Activated CD8-positive, alpha-beta T cell treated with anti-CD3 and anti-CD28 coated beads for 36 hours (primary cell): ENCODE measurements around the gene MESD. TPM values are rescaled to one million over a fixed set of nuclear protein-coding genes. Genes with fewer than 3 reads are reported as not detected.

Experiments used
- ATAC-seq: fragments of 200-7000 bp; cut with Tn5 transposase; one replicate; pipeline ENCODE4 v1.10.0; 2021; ENCODE audit warnings: mild to moderate bottlenecking, moderate library complexity
- CTCF ChIA-PET: fragments of 350-600 bp; sonication (Branson Sonifier 250); formaldehyde crosslinking; loops from one replicate; lab custom pipeline; 2021; ENCODE audit warnings: antibody characterized with exemption; lab: Charles Lee
- POLR2A ChIA-PET: fragments of 350-600 bp; sonication (Branson Sonifier 250); formaldehyde crosslinking; loops from one replicate; lab custom pipeline; 2021; ENCODE audit warnings: antibody characterized with exemption; lab: Charles Lee
- DNase-seq: peaks from one replicate; pipeline ENCODE4 v3.0.0-alpha.2; 2020
- H3K27ac Mint-ChIP-seq: one replicate; pipeline ENCODE4 v1.8.0; 2021; ENCODE audit warnings: mild to moderate bottlenecking, mixed read lengths
- H3K27me3 Mint-ChIP-seq: one replicate; pipeline ENCODE4 v1.8.0; 2021; ENCODE audit warnings: mixed read lengths
- H3K36me3 Mint-ChIP-seq: one replicate; pipeline ENCODE4 v1.8.0; 2021; ENCODE audit warnings: low read depth, mixed read lengths
- H3K4me1 Mint-ChIP-seq: one replicate; pipeline ENCODE4 v1.8.0; 2021; ENCODE audit warnings: low read depth, mixed read lengths
- H3K4me3 Mint-ChIP-seq: one replicate; pipeline ENCODE4 v1.8.0; 2021; ENCODE audit warnings: mild to moderate bottlenecking, moderate library complexity, mixed read lengths
- H3K9me3 Mint-ChIP-seq: one replicate; pipeline ENCODE4 v1.8.0; 2021; ENCODE audit warnings: mixed read lengths
- CTCF ChIP-seq: fragments of 200-600 bp; IDR thresholded peaks from one replicate; pipeline ENCODE4 v1.8.0; 2022; ENCODE audit warnings: antibody characterized with exemption, mild to moderate bottlenecking
- intact Hi-C: fragments of 100-400 bp; cut with micrococcal nuclease; formaldehyde crosslinking; loops from one replicate; pipeline ENCODE4 v1.10.0; 2022
- total RNA-seq, 2 experiments: library from RNA; stranded (reverse); gene quantifications; one replicate each; pipeline ENCODE4 v1.2.3, GENCODE V29; 2021

MESD gene
- total RNA-seq, 2 experiments from 2014 or later, result 15.8 to 16.5 TPM

GRCh38 chr15:80931191-80931590, 58.4 kb downstream of the MESD start:
- no peaks in the 10 kb centered on the region for H3K27me3 Mint-ChIP-seq
- ATAC-seq (no peak), DNase-seq (no peak)
- H3K27ac Mint-ChIP-seq, result no peak overlapping the region
- ChIA-PET CTCF (no interaction called here), POLR2A (no interaction called here)
- no peaks in the 10 kb centered on the region for H3K9me3 Mint-ChIP-seq
- TF ChIP-seq CTCF, result no peak
- H3K4me3 Mint-ChIP-seq, result no peak overlapping the region
- no peaks in the 10 kb centered on the region for H3K4me1 Mint-ChIP-seq
- H3K36me3 Mint-ChIP-seq, result no peaks in the 10 kb centered on the region
- intact Hi-C loops, result no loop called here

- Mint-ChIP-seq H3K9me3 (no peaks in the 10 kb centered on the region), H3K4me3 (no peak overlapping the region), H3K4me1 (no peaks in the 10 kb centered on the region), H3K27me3 (no peaks in the 10 kb centered on the region), H3K36me3 (no peaks in the 10 kb centered on the region), H3K27ac (no peak overlapping the region)
- DNase-seq, result no peak
- ChIA-PET CTCF (interaction anchor here (0.8 kb wide), 1 partner anchor 337 kb away, joined by 3 read pairs; no protein-coding TSS in a partner anchor), POLR2A (no interaction called here)
- intact Hi-C loops, result no loop called here
- no peak for TF ChIP-seq CTCF
- no peak for ATAC-seq
Observed at GRCh38 chr15:80929689-80930088, 59.9 kb downstream of the MESD start.

GRCh38 chr15:80929225-80929624, 60.4 kb downstream of the MESD start:
- Mint-ChIP-seq H3K4me3 (no peak overlapping the region), H3K36me3 (no peaks in the 10 kb centered on the region), H3K4me1 (no peaks in the 10 kb centered on the region), H3K27me3 (no peaks in the 10 kb centered on the region), H3K9me3 (no peaks in the 10 kb centered on the region), H3K27ac (no peak overlapping the region)
- DNase-seq (no peak), ATAC-seq (no peak)
- no peak for TF ChIP-seq CTCF
- CTCF ChIA-PET, result no interaction called here
- POLR2A ChIA-PET, result no interaction called here
- intact Hi-C loops, result no loop called here

- Mint-ChIP-seq H3K27me3 (no peaks in the 10 kb centered on the region), H3K4me3 (no peak overlapping the region), H3K4me1 (peaks cover under 1% of the 10 kb centered on the region), H3K27ac (no peak overlapping the region), H3K9me3 (no peaks in the 10 kb centered on the region), H3K36me3 (peaks cover 2% of the 10 kb centered on the region)
- ATAC-seq (no peak), DNase-seq (no peak)
- ChIA-PET CTCF (interaction anchor here (2.8 kb wide), 1 partner anchor 44 kb away, joined by 8 read pairs; no protein-coding TSS in a partner anchor), POLR2A (no interaction called here)
- no peak for TF ChIP-seq CTCF
- intact Hi-C loops, result no loop called here
Observed at GRCh38 chr15:80926126-80926525, 63.5 kb downstream of the MESD start.

GRCh38 chr15:80925597-80926059, 64.0 kb downstream of the MESD start:
- H3K27me3 Mint-ChIP-seq, result no peaks in the 10 kb centered on the region
- peaks cover 2% of the 10 kb centered on the region for H3K36me3 Mint-ChIP-seq
- H3K9me3 Mint-ChIP-seq, result no peaks in the 10 kb centered on the region
- ATAC-seq (no peak), DNase-seq (no peak)
- intact Hi-C loops, result no loop called here
- no peak overlapping the region for H3K27ac Mint-ChIP-seq
- no peak overlapping the region for H3K4me3 Mint-ChIP-seq
- TF ChIP-seq CTCF, result no peak
- H3K4me1 Mint-ChIP-seq, result peaks cover 5% of the 10 kb centered on the region
- ChIA-PET POLR2A (no interaction called here), CTCF (interaction anchor here (2.8 kb wide), 1 partner anchor 44 kb away, joined by 8 read pairs; no protein-coding TSS in a partner anchor)
